ENCODE data around the gene PDGFA. TPM values are rescaled to one million over a fixed set of nuclear protein-coding genes. Genes with fewer than 3 reads are reported as not detected.

PDGFA gene
- polyA plus RNA-seq, 1 donor (not counting 4 experiments of a cell fraction or from before 2014, with no cell fraction given) = 14.8 TPM

DNA sequence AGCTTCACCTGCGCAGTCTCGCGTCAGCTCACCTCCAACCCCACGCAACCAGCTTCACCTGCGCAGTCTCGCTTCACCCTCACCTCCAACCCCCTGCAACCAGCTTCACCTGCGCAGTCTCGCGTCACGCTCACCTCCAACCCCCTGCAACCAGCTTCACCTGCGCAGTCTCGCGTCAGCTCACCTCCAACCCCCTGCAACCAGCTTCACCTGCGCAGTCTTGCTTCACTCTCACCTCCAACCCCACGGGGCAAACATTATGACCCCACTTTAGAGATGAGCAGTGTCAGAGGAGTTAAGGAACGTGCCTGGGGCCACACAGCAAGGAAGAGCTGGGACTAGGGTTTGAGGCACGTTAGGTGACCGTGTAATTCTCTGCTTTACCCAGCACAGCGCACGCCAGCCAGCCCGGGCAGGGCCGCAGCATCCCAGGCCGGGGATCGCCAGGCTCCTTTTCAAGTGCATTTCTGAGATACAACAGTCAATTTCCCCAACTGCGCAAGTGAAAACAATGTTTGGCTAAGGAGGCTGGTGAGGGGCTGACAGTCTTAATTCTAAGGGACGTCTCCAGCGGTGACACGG is 22.6 kb upstream of the PDGFA start:
- Histone ChIP-seq H3K4me3 (ENCODE audit: control insufficient read depth in 2 of 3, extremely low read depth in 1 of 3, insufficient read depth in 2 of 3, low read depth in 1 of 3, low read length in 3 of 3) (no peak overlapping the region), H3K4me1 (ENCODE audit: control insufficient read depth, extremely low read depth, insufficient read depth, low read length) (peaks cover 41% of the 10 kb centered on the region), H2AFZ (ENCODE audit: control insufficient read depth, low read length) (no peak overlapping the region)

GRCh38 chr7:541661-542060 is 22.0 kb upstream of the PDGFA start:
- no peak overlapping the region for H3K9ac ChIP-seq (ENCODE audit: control insufficient read depth, extremely low read depth, insufficient read depth, low read length)
- no peaks in the 10 kb centered on the region for H4K20me1 ChIP-seq (ENCODE audit: control insufficient read depth, extremely low read depth, insufficient read depth, low read length)
- TF ChIP-seq EZH2 (IDR thresholded peaks at IDR 0.05; ENCODE audit: low read length) (no peak), CTCF (optimal IDR thresholded peaks at IDR 0.05 in 1 of 3, IDR thresholded peaks at IDR 0.05 in 1 of 3, conservative IDR thresholded peaks at IDR 0.05 in 1 of 3; ENCODE audit: extremely low read depth in 1 of 3, insufficient read depth in 2 of 3, low read length in 3 of 3) (no peak)
- H3K79me2 ChIP-seq (ENCODE audit: control insufficient read depth, insufficient read depth, low read length) = no peaks in the 10 kb centered on the region
- FAIRE-seq = no peak
- no peak for DNase-seq (ENCODE audit: low read depth, low spot score)
- H3K9me3 ChIP-seq (ENCODE audit: control insufficient read depth, low read depth, low read length) = no peaks in the 10 kb centered on the region
- no peaks in the 10 kb centered on the region for H3K36me3 ChIP-seq (ENCODE audit: control insufficient read depth in 2 of 2, extremely low read depth in 1 of 2, insufficient read depth in 2 of 2, low read length in 2 of 2)
- no peak overlapping the region for H3K4me2 ChIP-seq (ENCODE audit: control insufficient read depth, extremely low read depth, insufficient read depth, low read depth, low read length)
- no peaks in the 10 kb centered on the region for H3K9me1 ChIP-seq (ENCODE audit: control insufficient read depth, extremely low read depth, insufficient read depth, low read length)
- H3K27me3 ChIP-seq (ENCODE audit: control insufficient read depth, extremely low read depth, insufficient read depth, low read length) = no peaks in the 10 kb centered on the region
- no peak overlapping the region for H2AFZ ChIP-seq (ENCODE audit: control insufficient read depth, low read length)
- H3K27ac ChIP-seq (ENCODE audit: control insufficient read depth, insufficient read depth, low read length) = no peak overlapping the region
- dilution Hi-C loops (cut with MboI; ENCODE audit: extremely low pct_ligation_motif_present, low sequenced_read_pairs) = no loop called here
- peaks cover 41% of the 10 kb centered on the region for H3K4me1 ChIP-seq (ENCODE audit: control insufficient read depth, extremely low read depth, insufficient read depth, low read length)
- H3K4me3 ChIP-seq (ENCODE audit: control insufficient read depth in 2 of 3, extremely low read depth in 1 of 3, insufficient read depth in 2 of 3, low read depth in 1 of 3, low read length in 3 of 3) = no peak overlapping the region

More for the DNA sequence above, 22.6 kb upstream of the PDGFA start:
- Histone ChIP-seq H3K36me3 (ENCODE audit: control insufficient read depth in 2 of 2, extremely low read depth in 1 of 2, insufficient read depth in 2 of 2, low read length in 2 of 2) (no peaks in the 10 kb centered on the region), H3K9me3 (ENCODE audit: control insufficient read depth, low read depth, low read length) (no peaks in the 10 kb centered on the region), H3K27ac (ENCODE audit: control insufficient read depth, insufficient read depth, low read length) (no peak overlapping the region), H3K9ac (ENCODE audit: control insufficient read depth, extremely low read depth, insufficient read depth, low read length) (no peak overlapping the region), H4K20me1 (ENCODE audit: control insufficient read depth, extremely low read depth, insufficient read depth, low read length) (no peaks in the 10 kb centered on the region), H3K9me1 (ENCODE audit: control insufficient read depth, extremely low read depth, insufficient read depth, low read length) (no peaks in the 10 kb centered on the region), H3K27me3 (ENCODE audit: control insufficient read depth, extremely low read depth, insufficient read depth, low read length) (no peaks in the 10 kb centered on the region), H3K4me2 (ENCODE audit: control insufficient read depth, extremely low read depth, insufficient read depth, low read depth, low read length) (peak overlapping the region; percentile 28), H3K79me2 (ENCODE audit: control insufficient read depth, insufficient read depth, low read length) (no peaks in the 10 kb centered on the region)
- dilution Hi-C loops (cut with MboI; ENCODE audit: extremely low pct_ligation_motif_present, low sequenced_read_pairs) = no loop called here
- DNase-seq (ENCODE audit: low read depth, low spot score) = no peak
- TF ChIP-seq CTCF (optimal IDR thresholded peaks at IDR 0.05 in 1 of 3, IDR thresholded peaks at IDR 0.05 in 1 of 3, conservative IDR thresholded peaks at IDR 0.05 in 1 of 3; ENCODE audit: extremely low read depth in 1 of 3, insufficient read depth in 2 of 3, low read length in 3 of 3) (no peak), EZH2 (IDR thresholded peaks at IDR 0.05; ENCODE audit: low read length) (no peak)
- FAIRE-seq = no peak
